Ascending aorta (tissue), 2 donors: ENCODE results near the gene CCSAP. TPM values are rescaled to one million over a fixed set of nuclear protein-coding genes. Genes with fewer than 3 reads are reported as not detected.

Experiments used
- DNase-seq, 2 donors: peaks; one replicate each; pipeline ENCODE4 v3.0.0-alpha.2; 2019; ENCODE audit warnings: low spot score in 2 of 2
- H3K27ac ChIP-seq, 2 donors: fragments of 200-600 bp; sonication (generic); one replicate each; pipeline ENCODE4 v1.5.1; 2016 to 2017; ENCODE audit warnings: mild to moderate bottlenecking in 1 of 2
- H3K27me3 ChIP-seq: fragments of 200-600 bp; sonication (generic); one replicate; pipeline ENCODE4 v1.5.1; 2017
- H3K36me3 ChIP-seq, 2 donors: fragments of 200-600 bp; sonication (generic); one replicate each; pipeline ENCODE4 v1.5.1; 2016
- H3K4me1 ChIP-seq, 2 donors: fragments of 200-600 bp; sonication (generic); one replicate each; pipeline ENCODE4 v1.5.1; 2016 to 2017; ENCODE audit warnings: mild to moderate bottlenecking in 1 of 2
- H3K4me3 ChIP-seq, 2 donors: fragments of 200-600 bp; sonication (generic); one replicate each; pipeline ENCODE4 v1.5.1; 2016 to 2017; ENCODE audit warnings: mild to moderate bottlenecking in 1 of 2
- H3K9me3 ChIP-seq, 2 donors: fragments of 200-600 bp; sonication (generic); one replicate each; pipeline ENCODE4 v1.5.1; 2016
- intact Hi-C: fragments of 100-400 bp; cut with DNase I; formaldehyde crosslinking; loops from one replicate; pipeline ENCODE4 v1.15.1; 2023
- total RNA-seq: library from RNA; depleted of rRNA; stranded (reverse); fragments of >200 nt; gene quantifications from one replicate; pipeline ENCODE4 v1.1.0, GENCODE V29; 2016
- TF ChIP-seq, protein P1 (sequence below), 3 experiments: fragments of 200-600 bp in 2 of 3; fragments of 450-650 bp in 1 of 3; sonication (generic) in 2 of 3; IDR thresholded peaks; one replicate each; pipeline ENCODE4 v1.5.1; 2016 to 2019; ENCODE audit warnings: antibody characterized with exemption in 3 of 3, mild to moderate bottlenecking in 1 of 3, moderate library complexity in 1 of 3

The CCSAP gene
- total RNA-seq, 1 donor from 2014 or later = 2.9 TPM

DNA sequence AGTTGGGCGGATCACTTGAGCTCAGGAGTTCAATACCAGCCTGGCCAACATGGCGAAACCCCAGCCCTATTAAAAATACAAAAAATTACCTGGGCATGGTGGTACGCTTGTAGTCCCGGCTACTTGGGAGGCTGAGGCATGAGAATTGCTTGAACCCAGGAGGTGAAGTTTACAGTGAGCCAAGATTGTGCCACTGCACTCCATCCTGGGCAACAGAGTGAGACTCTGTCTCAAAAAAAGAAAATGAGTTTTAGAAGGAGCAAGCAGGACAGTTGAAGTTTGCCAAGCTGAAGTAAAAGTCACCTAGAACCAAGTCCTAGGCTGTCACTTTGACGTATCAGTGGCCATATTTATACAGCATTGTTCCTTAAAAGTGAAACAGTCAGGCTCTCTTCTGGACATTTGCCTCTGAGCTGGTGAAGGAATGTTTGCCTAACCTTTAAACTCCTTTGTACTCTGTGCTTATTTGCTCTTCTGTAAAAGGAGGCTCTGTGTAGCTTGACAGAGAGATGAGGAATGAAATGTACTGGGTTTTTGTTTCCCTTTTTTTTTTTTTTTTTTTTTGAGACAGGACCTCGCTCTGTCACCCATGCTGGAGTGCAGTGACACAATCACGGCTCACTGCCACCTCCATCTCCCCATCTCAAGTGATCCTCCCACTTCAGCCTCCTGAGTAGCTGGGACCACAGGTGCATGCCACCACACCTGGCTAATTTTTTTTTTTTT lies 69.2 kb downstream of the CCSAP start:
- no peak overlapping the region for H3K27ac ChIP-seq
- H3K36me3 ChIP-seq = no peaks in the 10 kb centered on the region
- H3K4me1 ChIP-seq = peaks cover 8 to 34% of the 10 kb centered on the region in 2 donors
- H3K27me3 ChIP-seq = no peaks in the 10 kb centered on the region
- no peak for DNase-seq
- TF ChIP-seq, protein P1, sequence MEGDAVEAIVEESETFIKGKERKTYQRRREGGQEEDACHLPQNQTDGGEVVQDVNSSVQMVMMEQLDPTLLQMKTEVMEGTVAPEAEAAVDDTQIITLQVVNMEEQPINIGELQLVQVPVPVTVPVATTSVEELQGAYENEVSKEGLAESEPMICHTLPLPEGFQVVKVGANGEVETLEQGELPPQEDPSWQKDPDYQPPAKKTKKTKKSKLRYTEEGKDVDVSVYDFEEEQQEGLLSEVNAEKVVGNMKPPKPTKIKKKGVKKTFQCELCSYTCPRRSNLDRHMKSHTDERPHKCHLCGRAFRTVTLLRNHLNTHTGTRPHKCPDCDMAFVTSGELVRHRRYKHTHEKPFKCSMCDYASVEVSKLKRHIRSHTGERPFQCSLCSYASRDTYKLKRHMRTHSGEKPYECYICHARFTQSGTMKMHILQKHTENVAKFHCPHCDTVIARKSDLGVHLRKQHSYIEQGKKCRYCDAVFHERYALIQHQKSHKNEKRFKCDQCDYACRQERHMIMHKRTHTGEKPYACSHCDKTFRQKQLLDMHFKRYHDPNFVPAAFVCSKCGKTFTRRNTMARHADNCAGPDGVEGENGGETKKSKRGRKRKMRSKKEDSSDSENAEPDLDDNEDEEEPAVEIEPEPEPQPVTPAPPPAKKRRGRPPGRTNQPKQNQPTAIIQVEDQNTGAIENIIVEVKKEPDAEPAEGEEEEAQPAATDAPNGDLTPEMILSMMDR (IDR thresholded peaks at IDR 0.05) = no peak
- intact Hi-C loops = loop anchor here (10.0 kb wide), 1 partner anchor 789 kb away; the partner anchor contains the start of gene RNF187
- no peak overlapping the region for H3K4me3 ChIP-seq
- H3K9me3 ChIP-seq = no peaks in the 10 kb centered on the region

DNA sequence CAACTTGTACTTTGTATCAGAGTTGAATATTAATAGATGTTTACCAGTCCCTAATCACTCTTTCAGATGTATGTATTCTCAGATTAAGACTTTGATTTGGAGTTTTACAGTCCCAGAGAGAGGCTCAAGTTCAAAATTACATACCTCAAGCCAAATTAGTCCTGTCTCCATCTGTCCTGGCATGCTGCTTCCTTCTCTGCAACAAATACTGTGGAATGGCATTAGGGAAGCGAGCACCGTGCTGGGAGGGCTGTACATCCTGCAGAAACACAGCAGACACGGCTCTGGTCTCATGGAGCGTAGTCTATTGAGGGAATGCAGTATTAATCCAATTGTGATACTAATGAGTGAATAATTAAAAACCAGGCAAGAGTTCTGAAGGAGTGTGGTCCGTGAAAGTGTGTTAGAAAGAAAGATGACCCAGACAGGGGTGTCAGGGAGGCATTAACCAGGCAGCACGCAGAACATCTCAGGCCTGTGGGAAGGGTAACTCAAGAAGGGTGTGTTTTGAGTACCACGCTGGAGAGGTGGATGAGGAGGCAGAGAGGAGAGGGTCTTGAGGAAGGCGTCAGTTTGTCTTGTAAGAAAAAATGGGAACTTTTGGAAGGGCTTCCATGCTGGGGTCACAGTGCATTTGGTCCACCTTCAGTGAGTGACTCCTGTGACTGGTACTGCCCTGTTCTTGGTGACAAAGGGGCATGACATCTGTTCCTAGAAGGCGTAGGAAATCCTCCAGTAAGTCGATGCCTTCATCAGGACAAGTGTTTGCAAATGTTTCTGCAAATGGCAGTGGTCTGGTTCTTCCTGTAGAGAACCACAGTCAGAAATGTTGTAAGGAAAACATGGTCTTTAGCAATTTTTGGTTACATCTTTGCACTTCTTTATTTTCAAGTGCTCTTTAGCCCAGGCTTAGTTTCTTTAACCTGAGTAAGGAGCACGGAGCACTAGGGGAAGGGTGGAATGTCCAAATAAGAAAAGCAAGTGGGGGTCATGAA lies 70.4 kb downstream of the CCSAP start:
- H3K36me3 ChIP-seq = no peaks in the 10 kb centered on the region
- DNase-seq = no peak
- H3K9me3 ChIP-seq = peaks cover 0 to 2% of the 10 kb centered on the region in 2 donors
- TF ChIP-seq, protein P1 (IDR thresholded peaks at IDR 0.05) = no peak
- intact Hi-C loops = loop anchor here (10.0 kb wide), 1 partner anchor 788 kb away; the partner anchor contains the start of gene RNF187
- H3K27ac ChIP-seq = no peak overlapping the region
- H3K4me1 ChIP-seq = peaks cover 8 to 34% of the 10 kb centered on the region in 2 donors
- H3K4me3 ChIP-seq = peak overlapping the region; percentile 77 to 97
- H3K27me3 ChIP-seq = no peaks in the 10 kb centered on the region

DNA sequence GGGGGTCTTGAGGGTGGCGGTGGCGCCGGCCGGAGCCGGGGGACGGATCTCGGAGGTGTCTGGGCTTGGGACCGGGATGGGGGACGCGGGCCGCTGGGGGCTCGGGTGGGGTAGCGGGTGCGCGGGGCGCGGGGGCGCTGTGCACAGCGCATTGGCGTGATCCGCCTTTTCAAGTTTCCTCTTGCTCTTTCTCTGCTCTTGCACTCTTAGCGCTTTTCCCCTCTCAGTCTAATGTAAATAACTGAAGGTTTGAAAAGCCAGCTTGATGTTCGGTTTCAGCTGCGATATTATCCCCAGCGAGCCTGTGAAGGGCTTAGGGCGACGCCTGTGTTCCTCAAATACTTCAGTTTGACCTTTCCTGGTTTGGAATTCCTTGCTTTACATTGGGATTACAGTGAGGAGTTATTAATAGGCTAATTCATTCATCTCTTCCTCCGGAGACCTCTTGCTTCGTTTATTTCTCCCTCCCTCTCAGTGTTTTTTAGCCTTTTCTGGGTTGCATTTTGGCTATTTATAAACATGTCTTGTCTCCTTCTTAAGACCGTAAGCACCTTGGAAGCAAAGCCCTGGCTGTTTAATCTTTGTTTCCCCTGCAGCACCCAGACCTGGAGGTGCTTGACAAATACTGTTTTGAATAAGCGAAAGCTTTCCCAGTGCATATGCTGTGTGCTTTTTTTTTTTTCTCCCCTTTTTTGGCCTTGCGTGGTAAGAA lies 71.2 kb downstream of the CCSAP start:
- Histone ChIP-seq H3K4me1 (peaks cover 8 to 34% of the 10 kb centered on the region in 2 donors), H3K27ac (peak overlapping the region; percentile 84), H3K4me3 (peak overlapping the region; percentile 77 to 97), H3K36me3 (no peaks in the 10 kb centered on the region), H3K27me3 (no peaks in the 10 kb centered on the region), H3K9me3 (peaks cover 0 to 8% of the 10 kb centered on the region in 2 donors)
- intact Hi-C loops = loop anchor here (2.0 to 10.0 kb wide), 2 partner anchors 71 to 787 kb away; partner anchors contain the start of genes CCSAP and RNF187
- no peak for DNase-seq
- TF ChIP-seq, protein P1 (IDR thresholded peaks at IDR 0.05) = no peak

Other genes with a start within 250 kb of the CCSAP start
- gene RAB4A, start 71.9 kb downstream of the CCSAP start, total RNA-seq = 6.0 TPM
- gene ACTA1, start 91.0 kb upstream of the CCSAP start, total RNA-seq = not detected
- gene NUP133, start 165.3 kb upstream of the CCSAP start, total RNA-seq = 9.3 TPM
- gene ABCB10, start 215.7 kb upstream of the CCSAP start, total RNA-seq = 25.2 TPM